ENCODE results near the gene ZNF777. TPM values are rescaled to one million over a fixed set of nuclear protein-coding genes. Genes with fewer than 3 reads are reported as not detected.

The ZNF777 gene
- total and polyA plus RNA-seq, 8 donors: 9.3 to 14.0 (median 11.9) TPM

- Histone ChIP-seq H3K36me3 (peaks cover 0 to 33% of the 10 kb centered on the region in 2 donors), H3K27me3 (no peaks in the 10 kb centered on the region), H3K9me3 (no peaks in the 10 kb centered on the region), H3K4me1 (no peaks in the 10 kb centered on the region), H3K4me3 (no peak overlapping the region), H3K27ac (no peak overlapping the region)
- ATAC-seq (no peak), DNase-seq (no peak)
- intact Hi-C loops (cut with DNase I): no loop called here
- no peak for TF ChIP-seq CTCF (IDR thresholded peaks at IDR 0.05)
These were observed 17.3 kb downstream of the ZNF777 start for GRCh38 chr7:149443523-149443922.

GRCh38 chr7:149442924-149443323 is 17.9 kb downstream of the ZNF777 start:
- no peak for DNase-seq
- peaks cover 0 to 30% of the 10 kb centered on the region in 2 donors for H3K36me3 ChIP-seq
- no peaks in the 10 kb centered on the region for H3K4me1 ChIP-seq
- H3K27ac ChIP-seq: no peak overlapping the region
- H3K9me3 ChIP-seq: no peaks in the 10 kb centered on the region
- TF ChIP-seq CTCF (IDR thresholded peaks at IDR 0.05): no peak
- no peaks in the 10 kb centered on the region for H3K27me3 ChIP-seq
- no peak for ATAC-seq
- no peak overlapping the region for H3K4me3 ChIP-seq
- intact Hi-C loops (cut with DNase I): no loop called here

DNA sequence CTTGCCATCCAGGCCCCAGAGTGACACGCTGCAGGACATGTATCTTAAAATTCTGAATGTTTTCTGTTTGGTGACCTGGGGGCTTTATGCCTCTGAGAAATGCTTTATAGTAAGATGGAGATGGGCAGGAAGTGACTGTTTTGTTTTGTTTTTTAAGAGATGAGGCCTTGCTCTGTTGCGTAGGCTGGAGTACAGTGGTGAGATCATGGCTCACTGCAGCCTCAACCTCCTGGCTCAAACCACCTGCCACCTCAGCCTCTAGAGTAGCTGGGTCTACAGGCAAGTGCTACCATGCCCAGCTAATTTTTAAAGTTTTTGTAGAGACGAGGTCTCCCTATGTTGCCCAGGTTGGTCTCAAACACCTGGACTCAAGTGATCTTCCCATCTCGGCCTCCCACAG is 20.6 kb downstream of the ZNF777 start:
- Histone ChIP-seq H3K4me3 (no peak overlapping the region), H3K9me3 (no peaks in the 10 kb centered on the region), H3K27ac (no peak overlapping the region), H3K36me3 (peaks cover 0 to 16% of the 10 kb centered on the region in 2 donors), H3K4me1 (no peaks in the 10 kb centered on the region), H3K27me3 (no peaks in the 10 kb centered on the region)
- ATAC-seq (no peak), DNase-seq (no peak)
- intact Hi-C loops (cut with DNase I): no loop called here
- no peak for TF ChIP-seq CTCF (IDR thresholded peaks at IDR 0.05)

- ATAC-seq: no peak
- no peak for DNase-seq
- Histone ChIP-seq H3K4me3 (no peak overlapping the region), H3K27ac (no peak overlapping the region), H3K27me3 (no peaks in the 10 kb centered on the region), H3K36me3 (peaks cover 0 to 51% of the 10 kb centered on the region in 2 donors), H3K4me1 (no peaks in the 10 kb centered on the region), H3K9me3 (no peaks in the 10 kb centered on the region)
- no peak for TF ChIP-seq CTCF (IDR thresholded peaks at IDR 0.05)
- intact Hi-C loops (cut with DNase I): no loop called here
These were observed 24.5 kb downstream of the ZNF777 start for GRCh38 chr7:149436358-149436757.

DNA sequence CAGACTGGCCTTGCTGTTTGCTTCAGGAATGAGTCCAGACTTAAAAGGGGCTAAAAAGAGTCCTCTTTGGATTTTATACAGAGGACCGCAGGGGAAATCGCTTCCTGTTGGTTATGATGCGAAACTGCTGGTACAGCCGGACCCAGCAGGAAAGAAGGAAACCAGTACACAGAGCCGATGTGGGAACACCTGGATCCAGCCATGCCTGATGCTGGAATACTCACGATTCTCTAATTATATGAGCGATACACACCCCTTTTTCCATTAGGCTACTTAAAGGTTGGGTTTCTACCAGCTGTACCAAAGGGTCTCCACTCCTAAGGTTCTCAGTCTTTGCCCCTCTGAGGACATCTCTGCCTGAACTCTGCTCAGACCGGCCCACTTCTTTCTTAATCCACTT is 27.7 kb downstream of the ZNF777 start:
- DNase-seq: no peak
- Histone ChIP-seq H3K9me3 (no peaks in the 10 kb centered on the region), H3K27me3 (no peaks in the 10 kb centered on the region), H3K4me3 (no peak overlapping the region), H3K4me1 (no peaks in the 10 kb centered on the region), H3K27ac (no peak overlapping the region), H3K36me3 (peaks cover 0 to 61% of the 10 kb centered on the region in 2 donors)
- no peak for TF ChIP-seq CTCF (IDR thresholded peaks at IDR 0.05)
- no peak for ATAC-seq
- intact Hi-C loops (cut with DNase I): no loop called here

All from left lung (tissue), 10 donors.